Right atrium auricular region (tissue), 2 donors: ENCODE measurements around the gene PSMD5. TPM values are rescaled to one million over a fixed set of nuclear protein-coding genes. Genes with fewer than 3 reads are reported as not detected.
A peak's percentile ranks its signal among the peaks of the same experiment; 100 is the strongest.

Experiments used
- DNase-seq: peaks from one replicate; pipeline ENCODE4 v3.0.0-alpha.2; 2019; ENCODE audit warnings: low spot score
- H3K27ac ChIP-seq, 2 donors: fragments of 200-600 bp; sonication (generic); 1 replicate in 1 of 2; 2 replicates in 1 of 2; pipeline ENCODE4 v1.5.1; 2016 to 2019
- H3K27me3 ChIP-seq, 2 donors: fragments of 200-600 bp; sonication (generic); one replicate each; pipeline versions ENCODE4 v1.5.1 to v1.6.0; 2017 to 2019
- H3K36me3 ChIP-seq: fragments of 200-600 bp; sonication (generic); one replicate; pipeline ENCODE4 v1.5.1; 2016
- H3K4me1 ChIP-seq, 2 donors: fragments of 200-600 bp; sonication (generic); one replicate each; pipeline versions ENCODE4 v1.5.1 to v1.6.0; 2017 to 2019
- H3K4me3 ChIP-seq, 2 donors: fragments of 200-600 bp; sonication (generic); 1 replicate in 1 of 2; 2 replicates in 1 of 2; pipeline ENCODE4 v1.5.1; 2017 to 2019; ENCODE audit warnings: mild to moderate bottlenecking in 1 of 2, moderate library complexity in 1 of 2
- H3K9me3 ChIP-seq, 2 donors: fragments of 200-600 bp; sonication (generic); one replicate each; pipeline ENCODE4 v1.5.1; 2019
- CTCF ChIP-seq, 2 donors: fragments of 200-600 bp; sonication (generic); IDR thresholded peaks; one replicate each; pipeline ENCODE4 v1.5.1; 2019; ENCODE audit warnings: antibody characterized with exemption in 2 of 2
- total RNA-seq, 2 donors: library from RNA; depleted of rRNA; stranded (reverse); fragments of >200 nt; gene quantifications; one replicate each; pipeline ENCODE4 v1.1.0, GENCODE V29; 2016

PSMD5 gene
- total RNA-seq, 2 donors from 2014 or later = 12.8 to 13.9 TPM

GRCh38 chr9:120883608-120883996, 40.9 kb upstream of the PSMD5 start:
- Histone ChIP-seq H3K27ac (no peak overlapping the region), H3K27me3 (no peaks in the 10 kb centered on the region), H3K36me3 (no peaks in the 10 kb centered on the region), H3K4me3 (no peak overlapping the region), H3K9me3 (no peaks in the 10 kb centered on the region), H3K4me1 (peaks cover 0 to 5% of the 10 kb centered on the region in 2 donors)
- no peak for TF ChIP-seq CTCF (IDR thresholded peaks at IDR 0.05)
- no peak for DNase-seq

- Histone ChIP-seq H3K27me3 (no peaks in the 10 kb centered on the region), H3K9me3 (no peaks in the 10 kb centered on the region), H3K36me3 (no peaks in the 10 kb centered on the region), H3K4me3 (no peak overlapping the region), H3K4me1 (peaks cover 0 to 7% of the 10 kb centered on the region in 2 donors), H3K27ac (no peak overlapping the region)
- no peak for DNase-seq
- no peak for TF ChIP-seq CTCF (IDR thresholded peaks at IDR 0.05)
Observed at GRCh38 chr9:120882935-120883607, 40.3 kb upstream of the PSMD5 start.

GRCh38 chr9:120879446-120879845, 36.7 kb upstream of the PSMD5 start:
- Histone ChIP-seq H3K27ac (no peak overlapping the region), H3K4me3 (no peak overlapping the region), H3K4me1 (peaks cover 0 to 15% of the 10 kb centered on the region in 2 donors), H3K9me3 (no peaks in the 10 kb centered on the region), H3K27me3 (no peaks in the 10 kb centered on the region), H3K36me3 (no peaks in the 10 kb centered on the region)
- no peak for DNase-seq
- no peak for TF ChIP-seq CTCF (IDR thresholded peaks at IDR 0.05)

- Histone ChIP-seq H3K36me3 (no peaks in the 10 kb centered on the region), H3K4me3 (no peak overlapping the region), H3K27me3 (no peaks in the 10 kb centered on the region), H3K4me1 (peaks cover 0 to 15% of the 10 kb centered on the region in 2 donors), H3K9me3 (no peaks in the 10 kb centered on the region), H3K27ac (no peak overlapping the region)
- no peak for DNase-seq
- no peak for TF ChIP-seq CTCF (IDR thresholded peaks at IDR 0.05)
Observed at GRCh38 chr9:120878188-120879130, 35.7 kb upstream of the PSMD5 start.

- Histone ChIP-seq H3K27me3 (no peaks in the 10 kb centered on the region), H3K27ac (peak overlapping the region; percentile 89 to 94), H3K9me3 (no peaks in the 10 kb centered on the region), H3K4me3 (peak overlapping the region; percentile 59 to 70), H3K36me3 (no peaks in the 10 kb centered on the region), H3K4me1 (peaks cover 0 to 15% of the 10 kb centered on the region in 2 donors)
- peak in 1 of 2 donors; percentile 31 for TF ChIP-seq CTCF (IDR thresholded peaks at IDR 0.05)
- peak; percentile 72 for DNase-seq
Observed at GRCh38 chr9:120877276-120878034, 34.7 kb upstream of the PSMD5 start.
